OCI-LY1 (cell line): ENCODE results near the gene CD2.

Source experiments
- H2AFZ ChIP-seq: fragments of 200-600 bp; sonication (generic), shearing (Covaris generic); 2 replicates; pipeline ENCODE4 v1.6.0; 2014; ENCODE audit warnings: antibody characterized with exemption, mild to moderate bottlenecking, low read length
- H3F3A ChIP-seq: fragments of 200-600 bp; sonication (generic), shearing (Covaris generic); 2 replicates; pipeline ENCODE4 v1.6.0; 2014; ENCODE audit warnings: mild to moderate bottlenecking, antibody characterized with exemption, low read length, moderate library complexity; ENCODE audit not compliant: insufficient read depth
- H3K27ac ChIP-seq: fragments of 200-600 bp; sonication (generic); 2 replicates; pipeline ENCODE4 v1.5.1; 2014; ENCODE audit warnings: low read length, mixed run types, mild to moderate bottlenecking, low read depth; ENCODE audit not compliant: poor library complexity, severe bottlenecking
- H3K27me3 ChIP-seq: fragments of 200-600 bp; sonication (generic); 2 replicates; pipeline ENCODE4 v1.6.0; 2014; ENCODE audit warnings: antibody characterized with exemption, mild to moderate bottlenecking, low read length, moderate library complexity; ENCODE audit not compliant: insufficient read depth
- H3K36me3 ChIP-seq: fragments of 200-600 bp; sonication (generic); 2 replicates; pipeline ENCODE4 v1.6.1; 2014; ENCODE audit warnings: mild to moderate bottlenecking, antibody characterized with exemption, low read length, moderate library complexity, mixed read lengths; ENCODE audit not compliant: insufficient read depth
- H3K4me1 ChIP-seq: fragments of 200-600 bp; sonication (generic); 2 replicates; pipeline ENCODE4 v1.5.1; 2014; ENCODE audit warnings: mild to moderate bottlenecking, low read length, moderate library complexity; ENCODE audit not compliant: insufficient read depth, severe bottlenecking
- H3K4me2 ChIP-seq: fragments of 200-600 bp; sonication (generic), shearing (Covaris generic); 2 replicates; pipeline ENCODE4 v1.6.1; 2014; ENCODE audit warnings: low read length
- H3K4me3 ChIP-seq: fragments of 200-600 bp; sonication (generic); 2 replicates; pipeline ENCODE4 v1.5.1; 2014; ENCODE audit warnings: low read length, low read depth, mild to moderate bottlenecking, mixed read lengths; ENCODE audit not compliant: poor library complexity, severe bottlenecking
- H3K79me2 ChIP-seq: fragments of 200-600 bp; shearing (Covaris generic); 2 replicates; pipeline ENCODE4 v1.6.1; 2016; ENCODE audit warnings: mixed run types, low read length, mixed read lengths; ENCODE audit not compliant: insufficient read depth
- H3K9ac ChIP-seq: fragments of 200-600 bp; sonication (generic), shearing (Covaris generic); 2 replicates; pipeline ENCODE4 v1.6.1; 2014; ENCODE audit warnings: mild to moderate bottlenecking, low read length, mixed read lengths
- H3K9me2 ChIP-seq: fragments of 200-600 bp; sonication (generic), shearing (Covaris generic); 2 replicates; pipeline ENCODE4 v1.6.1; 2014; ENCODE audit warnings: low read depth, mild to moderate bottlenecking, low read length, mixed read lengths
- H3K9me3 ChIP-seq: fragments of 200-600 bp; shearing (Covaris generic); 2 replicates; pipeline ENCODE4 v1.6.1; 2014; ENCODE audit warnings: low read length, mixed read lengths
- H4K20me1 ChIP-seq: fragments of 200-600 bp; sonication (generic), shearing (Covaris generic); 2 replicates; pipeline ENCODE4 v1.6.0; 2016; ENCODE audit warnings: mild to moderate bottlenecking, low read length; ENCODE audit not compliant: insufficient read depth
- CTCF ChIP-seq: fragments of 200-600 bp; sonication (generic), shearing (Covaris generic); IDR thresholded peaks from 2 replicates; pipeline ENCODE4 v1.5.1; 2017; ENCODE audit warnings: mild to moderate bottlenecking, antibody characterized with exemption, low read length, moderate library complexity, mixed read lengths
- EZH2 ChIP-seq: fragments of 200-600 bp; sonication (generic), shearing (Covaris generic); IDR thresholded peaks from 2 replicates; pipeline ENCODE4 v1.8.0; 2017; ENCODE audit warnings: borderline replicate concordance, mixed run types, mild to moderate bottlenecking, antibody characterized with exemption, low read length, moderate library complexity, mixed read lengths

CD2 gene

GRCh38 chr1:116814926-116815723 lies 60.9 kb downstream of the CD2 start:
- Histone ChIP-seq H3K4me2 (no peak overlapping the region), H3K27me3 (no peaks in the 10 kb centered on the region), H3K27ac (no peak overlapping the region), H3K9me2 (no peaks in the 10 kb centered on the region), H2AFZ (no peak overlapping the region), H3K4me1 (peaks cover 9% of the 10 kb centered on the region), H3K4me3 (no peak overlapping the region), H3K9me3 (peaks cover 4% of the 10 kb centered on the region), H4K20me1 (no peaks in the 10 kb centered on the region), H3K9ac (no peak overlapping the region), H3K36me3 (no peaks in the 10 kb centered on the region), H3K79me2 (no peaks in the 10 kb centered on the region), H3F3A (no peaks in the 10 kb centered on the region)
- TF ChIP-seq CTCF (no peak), EZH2 (no peak)

DNA sequence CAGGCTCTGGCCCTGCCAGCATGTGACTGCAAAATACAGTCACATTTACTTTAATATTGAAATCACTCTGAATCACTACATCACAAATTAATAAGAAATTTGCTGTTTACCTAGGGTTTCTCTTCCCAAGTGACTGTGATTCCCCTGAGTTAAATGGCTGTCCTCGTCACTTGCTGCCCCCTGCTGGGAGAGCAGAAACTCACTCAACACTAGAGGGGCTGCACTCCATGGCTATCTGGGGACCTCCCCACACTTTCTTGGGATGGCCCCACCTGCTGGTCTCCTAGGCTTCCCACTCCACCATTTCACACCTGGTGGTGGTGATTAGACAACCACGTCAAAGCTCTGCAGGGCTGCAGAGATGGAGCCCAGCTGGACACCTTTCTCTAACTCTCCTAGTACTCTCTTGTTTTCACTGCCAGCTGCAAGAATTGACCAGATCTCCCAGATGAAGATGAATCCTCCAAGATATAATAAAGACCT lies 63.4 kb downstream of the CD2 start:
- no peaks in the 10 kb centered on the region for H3K36me3 ChIP-seq
- H3K79me2 ChIP-seq = no peaks in the 10 kb centered on the region
- no peaks in the 10 kb centered on the region for H3K27me3 ChIP-seq
- H3K9me2 ChIP-seq = no peaks in the 10 kb centered on the region
- H4K20me1 ChIP-seq = no peaks in the 10 kb centered on the region
- no peak overlapping the region for H3K4me3 ChIP-seq
- no peak overlapping the region for H2AFZ ChIP-seq
- no peak overlapping the region for H3K4me2 ChIP-seq
- no peaks in the 10 kb centered on the region for H3F3A ChIP-seq
- no peak overlapping the region for H3K27ac ChIP-seq
- H3K9ac ChIP-seq = no peak overlapping the region
- H3K4me1 ChIP-seq = peaks cover 9% of the 10 kb centered on the region
- TF ChIP-seq EZH2 (no peak), CTCF (peak; percentile 97)
- peaks cover 2% of the 10 kb centered on the region for H3K9me3 ChIP-seq
